Neural cell (in vitro differentiated cells): ENCODE measurements around the gene CACNA2D4. TPM values are rescaled to one million over a fixed set of nuclear protein-coding genes. Genes with fewer than 3 reads are reported as not detected.

ENCODE experiments used
- H2AFZ ChIP-seq: fragments of 200-600, 300-800 bp; sonication (generic), shearing (Covaris generic); 2 replicates; pipeline ENCODE4 v1.6.0; 2014; ENCODE audit warnings: low read depth, mild to moderate bottlenecking, antibody characterized with exemption, low read length, moderate library complexity
- H3F3A ChIP-seq: fragments of 200-600 bp; shearing (Covaris generic); 2 replicates; pipeline ENCODE4 v1.6.1; 2016; ENCODE audit warnings: mild to moderate bottlenecking, moderate library complexity, mixed read lengths, antibody characterized with exemption, low read length; ENCODE audit not compliant: insufficient read depth, poor library complexity, severe bottlenecking
- H3K27ac ChIP-seq: fragments of 200-600, 300-800 bp; sonication (generic), shearing (Covaris generic); 2 replicates; pipeline ENCODE4 v1.5.1; 2014; ENCODE audit warnings: mild to moderate bottlenecking, low read length, moderate library complexity
- H3K27me3 ChIP-seq: fragments of 300-800, 200-600 bp; sonication (generic), shearing (Covaris generic); 2 replicates; pipeline ENCODE4 v1.6.0; 2014; ENCODE audit warnings: mild to moderate bottlenecking, low read depth, low read length, moderate library complexity; ENCODE audit not compliant: insufficient read depth
- H3K36me3 ChIP-seq: fragments of 300-800, 200-600 bp; sonication (generic), shearing (Covaris generic); 2 replicates; pipeline ENCODE4 v1.5.1; 2014; ENCODE audit warnings: mild to moderate bottlenecking, antibody characterized with exemption, low read length, moderate library complexity; ENCODE audit not compliant: insufficient read depth
- H3K4me2 ChIP-seq: fragments of 300-800, 200-600 bp; sonication (generic), shearing (Covaris generic); 2 replicates; pipeline ENCODE4 v1.6.0; 2014; ENCODE audit warnings: mild to moderate bottlenecking, low read length
- H3K4me3 ChIP-seq: fragments of 300-800, 200-600 bp; sonication (generic), shearing (Covaris generic); 2 replicates; pipeline ENCODE4 v1.5.1; 2014; ENCODE audit warnings: mild to moderate bottlenecking, low read length, moderate library complexity
- H3K79me2 ChIP-seq: fragments of 200-600 bp; shearing (Covaris generic); replicated peaks from 2 replicates; pipeline ENCODE4 v1.6.0; 2014; ENCODE audit warnings: mild to moderate bottlenecking, low read length, moderate library complexity; ENCODE audit not compliant: insufficient read depth
- H3K9ac ChIP-seq: fragments of 300-800, 200-600 bp; sonication (generic), shearing (Covaris generic); 2 replicates; pipeline ENCODE4 v1.6.1; 2016; ENCODE audit warnings: mild to moderate bottlenecking, low read length, mixed read lengths
- H3K9me2 ChIP-seq: fragments of 200-600 bp; shearing (Covaris generic); 2 replicates; pipeline ENCODE4 v1.6.1; 2016; ENCODE audit warnings: mild to moderate bottlenecking, low read length, mixed read lengths; ENCODE audit not compliant: insufficient read depth
- H3K9me3 ChIP-seq: fragments of 200-600, 300-800 bp; sonication (generic), shearing (Covaris generic); 2 replicates; pipeline ENCODE4 v1.6.1; 2016; ENCODE audit warnings: mild to moderate bottlenecking, mixed run types, low read length, moderate library complexity, mixed read lengths
- H4K20me1 ChIP-seq: fragments of 200-600 bp; shearing (Covaris generic); 2 replicates; pipeline ENCODE4 v1.6.1; 2016; ENCODE audit warnings: mild to moderate bottlenecking, mixed run types; ENCODE audit not compliant: insufficient read depth
- CTCF ChIP-seq: fragments of 450-650 bp; IDR thresholded peaks from 2 replicates; pipeline ENCODE4 v1.5.1; 2014; ENCODE audit warnings: antibody characterized with exemption, mild to moderate bottlenecking, moderate library complexity; ENCODE audit not compliant: poor library complexity, severe bottlenecking
- EP300 ChIP-seq: fragments of 450-650 bp; conservative IDR thresholded peaks from 2 replicates; pipeline ENCODE4 v1.6.1; 2014; ENCODE audit warnings: antibody characterized with exemption, mild to moderate bottlenecking, moderate library complexity; ENCODE audit not compliant: poor library complexity, severe bottlenecking
- EZH2 ChIP-seq: fragments of 200-600, 300-800 bp; shearing (Covaris generic), sonication (generic); IDR thresholded peaks from 2 replicates; pipeline ENCODE4 v1.6.1; 2014; ENCODE audit warnings: antibody characterized with exemption, low read length, borderline replicate concordance, mild to moderate bottlenecking; ENCODE audit not compliant: insufficient read depth, poor library complexity, severe bottlenecking
- MXI1 ChIP-seq: fragments of 450-650 bp; conservative IDR thresholded peaks from 2 replicates; pipeline ENCODE4 v1.6.1; 2014; ENCODE audit warnings: antibody characterized with exemption, mild to moderate bottlenecking; ENCODE audit not compliant: poor library complexity, severe bottlenecking
- POLR2AphosphoS5 ChIP-seq: IDR thresholded peaks from 2 replicates; pipeline ENCODE4 v1.6.1; 2012
- RAD21 ChIP-seq: fragments of 450-650 bp; conservative IDR thresholded peaks from 2 replicates; pipeline ENCODE4 v1.6.1; 2014; ENCODE audit warnings: antibody characterized with exemption, mild to moderate bottlenecking, moderate library complexity
- REST ChIP-seq: IDR thresholded peaks from 2 replicates; pipeline ENCODE4 v1.6.1; 2012; ENCODE audit warnings: borderline replicate concordance
- SMC3 ChIP-seq: fragments of 450-650 bp; conservative IDR thresholded peaks from 2 replicates; pipeline ENCODE4 v1.6.1; 2014; ENCODE audit warnings: antibody characterized with exemption, mild to moderate bottlenecking, moderate library complexity; ENCODE audit not compliant: poor library complexity
- TAF1 ChIP-seq: IDR thresholded peaks from 2 replicates; pipeline ENCODE4 v1.6.1; 2012; ENCODE audit warnings: low read depth
- polyA plus RNA-seq: library from polyadenylated mRNA; depleted of rRNA; stranded (reverse); fragments of >200 nt; gene quantifications from 2 replicates; pipeline ENCODE4 v1.2.3, GENCODE V29; 2014

CACNA2D4 gene
- polyA plus RNA-seq, 1 donor from 2014 or later: not detected

GRCh38 chr12:1919763-1920162 lies 1.3 kb upstream of the CACNA2D4 start:
- no peaks in the 10 kb centered on the region for H3K79me2 ChIP-seq
- H3K36me3 ChIP-seq: no peaks in the 10 kb centered on the region
- H2AFZ ChIP-seq: no peak overlapping the region
- TF ChIP-seq POLR2AphosphoS5 (no peak), CTCF (no peak), RAD21 (no peak), EP300 (no peak), MXI1 (no peak), TAF1 (no peak), EZH2 (no peak), SMC3 (no peak), REST (no peak)
- H3K27ac ChIP-seq: no peak overlapping the region
- H3K4me3 ChIP-seq: no peak overlapping the region
- H3K27me3 ChIP-seq: no peaks in the 10 kb centered on the region
- no peaks in the 10 kb centered on the region for H3K9me2 ChIP-seq
- H3K9me3 ChIP-seq: no peaks in the 10 kb centered on the region
- no peak overlapping the region for H3K4me2 ChIP-seq
- no peak overlapping the region for H3K9ac ChIP-seq
- H4K20me1 ChIP-seq: no peaks in the 10 kb centered on the region
- H3F3A ChIP-seq: no peaks in the 10 kb centered on the region

- TF ChIP-seq RAD21 (no peak), EZH2 (no peak), REST (no peak), MXI1 (no peak), EP300 (no peak), TAF1 (no peak)
- Histone ChIP-seq H3K9me2 (no peaks in the 10 kb centered on the region), H3K9ac (no peak overlapping the region), H3K27ac (no peak overlapping the region), H4K20me1 (no peaks in the 10 kb centered on the region), H3K4me3 (no peak overlapping the region), H3K9me3 (no peaks in the 10 kb centered on the region), H2AFZ (no peak overlapping the region), H3K36me3 (no peaks in the 10 kb centered on the region), H3K27me3 (no peaks in the 10 kb centered on the region), H3K4me2 (no peak overlapping the region), H3K79me2 (no peaks in the 10 kb centered on the region), H3F3A (no peaks in the 10 kb centered on the region)
These were observed 832 bp upstream of the CACNA2D4 start for GRCh38 chr12:1919284-1919683.
